HG02798 (cell line): ENCODE results near the gene BTN1A1.
"Not testable (repeated sequence)": the region's sequence is repeated elsewhere in the genome, so short reads cannot be mapped to it uniquely, and the experiment has no call there.

ENCODE experiments used
- ATAC-seq: cut with Tn5 transposase; IDR thresholded peaks from one replicate; pipeline ENCODE4 v1.9.1; 2021; ENCODE audit warnings: mild to moderate bottlenecking; ENCODE audit not compliant: unreplicated experiment, poor library complexity

Gene BTN1A1

GRCh38 chr6:26534681-26535465 is 34.8 kb downstream of the BTN1A1 start:
- no peak for ATAC-seq

GRCh38 chr6:26536571-26537159 is 36.6 kb downstream of the BTN1A1 start:
- ATAC-seq = no peak

DNA sequence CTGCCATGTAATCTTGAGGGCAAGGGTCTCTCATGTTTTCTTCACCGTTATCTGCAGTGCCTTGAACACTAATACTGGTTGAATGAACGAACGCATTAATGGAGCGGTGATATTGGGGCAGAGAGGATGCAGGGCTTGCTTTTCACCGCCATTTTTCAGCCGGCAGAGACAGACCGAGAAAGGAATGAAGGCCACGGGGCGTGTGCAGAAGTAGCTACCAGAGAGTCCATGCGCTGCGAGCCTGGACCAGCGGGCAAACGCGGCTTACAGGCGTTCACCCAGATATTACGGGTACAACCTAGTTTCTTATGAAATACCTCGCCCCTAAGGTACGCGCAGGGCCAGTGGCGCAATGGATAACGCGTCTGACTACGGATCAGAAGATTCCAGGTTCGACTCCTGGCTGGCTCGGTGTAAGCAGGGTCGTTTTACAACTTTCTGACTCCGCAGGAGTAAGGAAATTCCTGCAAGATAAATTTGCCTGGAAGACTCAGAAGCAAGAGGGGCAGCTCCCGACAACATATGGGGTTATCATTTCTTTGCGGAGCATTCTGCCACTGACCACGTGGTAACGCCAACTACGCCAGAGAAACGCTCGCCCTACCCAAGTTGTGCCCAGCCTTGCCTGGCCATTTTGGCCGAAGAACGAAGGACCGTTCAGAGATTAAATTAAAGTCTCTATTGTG is 37.2 kb downstream of the BTN1A1 start:
- peak; percentile 52 for ATAC-seq

- ATAC-seq = peak; percentile 65
Observed at GRCh38 chr6:26537846-26538571, 37.9 kb downstream of the BTN1A1 start, which contains the start of gene HMGN4. Gene HMGN4 (plus strand): TSS chr6:26538366. CDS start chr6:26545207, 6,841 bp downstream.

GRCh38 chr6:26538572-26538902 is 38.4 kb downstream of the BTN1A1 start:
- no peak for ATAC-seq

DNA sequence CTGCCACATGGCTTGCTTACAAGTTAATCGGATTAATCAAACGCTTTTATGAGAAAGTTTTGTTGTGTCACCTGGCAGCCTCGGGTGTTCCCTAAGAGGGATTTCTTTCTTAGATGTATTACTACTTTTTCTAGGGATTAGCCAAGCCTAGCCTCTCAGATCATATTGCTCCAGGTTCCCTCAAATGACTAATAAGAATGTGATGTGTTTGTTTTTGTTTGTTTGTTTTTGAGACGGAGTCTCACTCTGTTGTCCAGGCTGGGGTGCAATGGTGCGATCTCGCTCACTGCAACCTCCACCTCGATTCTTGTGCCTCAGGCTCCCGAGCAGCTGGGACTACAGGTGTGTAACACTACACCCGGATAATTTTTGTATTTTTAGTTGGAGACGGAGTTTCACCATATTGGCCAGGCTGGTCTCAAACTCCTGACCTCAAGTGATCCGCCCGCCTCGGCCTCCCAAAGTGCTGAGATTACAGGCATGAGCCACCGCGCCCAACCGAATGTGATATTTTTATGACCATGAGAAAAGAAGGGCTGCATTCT is 39.0 kb downstream of the BTN1A1 start:
- no peak for ATAC-seq

GRCh38 chr6:26541579-26541978 is 41.5 kb downstream of the BTN1A1 start:
- no peak for ATAC-seq

DNA sequence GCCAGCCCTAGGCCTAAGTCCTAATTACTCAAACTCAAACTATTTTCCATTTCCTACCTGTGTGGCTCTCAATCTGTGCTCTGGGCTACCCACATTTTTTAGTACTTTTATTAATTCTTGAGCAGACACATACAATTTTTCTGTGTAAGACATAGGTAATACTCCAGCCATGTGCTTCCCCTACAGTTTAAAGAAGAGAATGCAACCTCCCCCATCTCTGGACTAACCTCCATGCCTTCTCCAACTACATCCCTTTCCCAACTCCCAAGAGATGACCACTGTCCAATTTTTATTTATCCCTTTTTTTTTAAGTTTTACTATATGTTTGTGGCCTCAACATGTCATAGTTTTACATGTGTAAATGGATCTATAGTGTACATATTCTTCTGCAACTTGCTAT is 43.9 kb downstream of the BTN1A1 start:
- ATAC-seq = no peak

DNA sequence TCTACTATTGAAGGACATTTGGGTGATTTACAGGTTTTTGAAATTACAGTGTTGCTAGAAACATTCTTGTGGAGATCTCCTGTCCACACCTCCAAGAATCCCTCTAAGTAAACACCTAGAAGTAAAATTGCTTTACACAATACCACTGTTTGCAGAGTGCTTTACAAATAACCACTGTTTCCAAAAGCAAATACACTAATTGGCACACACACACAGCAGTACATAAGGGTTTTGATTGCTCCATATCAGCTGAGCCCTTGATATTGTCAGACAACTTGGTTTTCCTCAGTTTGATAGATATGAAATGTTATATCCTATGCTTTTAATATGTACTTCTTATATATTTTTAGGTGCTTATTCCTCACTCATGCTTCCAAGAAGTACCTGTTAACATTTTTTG is 44.4 kb downstream of the BTN1A1 start:
- no peak for ATAC-seq

DNA sequence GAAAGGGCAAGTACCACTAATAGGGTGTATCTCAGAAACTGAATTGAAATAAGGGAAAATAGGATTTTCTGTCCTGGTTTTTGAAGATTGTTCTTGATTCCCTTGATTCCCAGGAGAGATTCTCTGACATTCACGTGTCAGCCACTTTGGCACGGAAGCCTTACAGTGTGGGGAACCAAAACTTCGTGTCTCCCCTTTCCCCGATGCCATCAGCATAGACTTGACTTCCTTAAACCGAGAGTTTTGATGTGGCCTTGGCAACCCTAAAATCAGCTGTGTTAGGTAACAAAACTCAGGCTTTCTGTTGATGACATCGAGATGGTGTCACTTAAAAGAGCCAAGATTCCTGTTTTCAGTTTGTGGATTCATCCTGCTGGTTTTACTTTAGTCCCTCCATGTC is 45.5 kb downstream of the BTN1A1 start:
- no peak for ATAC-seq

DNA sequence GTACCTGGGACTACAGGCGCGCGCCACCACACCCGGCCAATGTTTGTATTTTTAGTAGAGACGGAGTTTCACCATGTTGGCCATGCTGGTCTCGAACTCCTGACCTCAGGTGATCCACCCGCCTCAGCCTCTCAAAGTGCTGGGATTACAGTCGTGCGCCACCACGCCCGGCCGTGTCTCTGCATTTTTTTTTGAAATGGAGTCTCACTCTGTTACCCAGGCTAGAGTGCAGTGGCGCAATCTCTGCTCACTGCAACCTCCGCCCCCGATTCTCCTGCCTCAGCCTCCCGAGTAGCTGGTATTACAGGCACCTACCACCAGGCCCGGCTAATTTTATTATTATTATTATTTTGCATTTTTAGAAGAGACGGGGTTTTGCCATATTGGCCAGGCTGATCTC is 47.3 kb downstream of the BTN1A1 start:
- ATAC-seq = not testable (repeated sequence)

DNA sequence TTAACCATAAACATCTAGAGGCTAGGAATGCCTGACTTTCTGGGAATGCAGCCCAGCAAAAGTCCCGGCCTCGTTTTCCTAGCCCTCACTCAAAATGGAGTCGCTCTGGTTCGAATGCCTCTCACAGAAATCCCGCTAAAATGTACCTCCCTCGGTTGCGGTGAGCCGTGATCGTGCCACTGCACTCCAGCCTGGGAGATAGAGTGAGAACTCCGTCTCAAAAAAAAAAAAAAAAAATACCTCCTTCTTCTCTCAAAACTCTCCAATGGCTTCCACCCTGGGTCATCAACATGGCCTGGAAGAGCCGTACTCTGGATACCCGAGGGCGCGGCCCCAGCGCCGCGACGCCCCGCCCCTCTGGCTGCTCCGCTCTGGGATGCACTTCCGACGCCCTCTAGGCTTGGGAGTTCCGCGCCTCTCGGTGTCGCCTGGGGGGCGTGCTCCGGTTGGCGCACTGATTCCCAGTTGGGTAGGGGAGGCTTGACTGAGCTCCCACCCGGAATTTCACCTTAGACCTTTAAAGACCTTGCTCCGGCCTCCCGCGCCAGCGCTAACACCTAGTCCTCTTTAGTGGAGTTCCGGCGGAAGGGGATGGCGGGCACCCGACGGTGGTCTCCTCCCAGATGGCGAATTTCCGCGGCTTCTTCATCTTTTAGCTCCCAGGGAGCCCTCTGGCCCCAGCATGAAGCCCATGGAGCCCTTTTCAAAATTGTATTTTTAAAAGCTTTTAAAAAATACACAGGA is 50.3 kb downstream of the BTN1A1 start:
- peak; percentile 33 for ATAC-seq

- ATAC-seq = no peak
Observed at GRCh38 chr6:26552205-26552604, 52.1 kb downstream of the BTN1A1 start.

- ATAC-seq = no peak
Observed at GRCh38 chr6:26552640-26553188, 52.6 kb downstream of the BTN1A1 start.

DNA sequence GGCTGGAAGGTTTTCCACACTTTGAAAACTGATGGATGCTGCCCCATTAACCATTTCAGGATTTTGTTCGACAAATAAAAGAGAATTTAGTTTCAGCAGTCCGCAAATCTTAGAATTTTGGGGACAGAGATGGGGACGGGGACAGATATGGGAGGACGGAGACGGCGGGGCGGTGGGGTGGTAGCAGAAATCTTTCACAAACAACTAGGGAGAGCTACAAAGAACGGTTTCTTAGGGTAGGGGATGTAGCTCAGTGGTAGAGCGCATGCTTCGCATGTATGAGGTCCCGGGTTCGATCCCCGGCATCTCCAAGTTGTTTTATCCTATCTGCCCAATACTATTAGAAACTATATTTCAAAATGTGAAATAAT is 53.1 kb downstream of the BTN1A1 start:
- peak; percentile 36 for ATAC-seq

GRCh38 chr6:26553635-26554446 is 53.7 kb downstream of the BTN1A1 start:
- peak; percentile 53 for ATAC-seq

DNA sequence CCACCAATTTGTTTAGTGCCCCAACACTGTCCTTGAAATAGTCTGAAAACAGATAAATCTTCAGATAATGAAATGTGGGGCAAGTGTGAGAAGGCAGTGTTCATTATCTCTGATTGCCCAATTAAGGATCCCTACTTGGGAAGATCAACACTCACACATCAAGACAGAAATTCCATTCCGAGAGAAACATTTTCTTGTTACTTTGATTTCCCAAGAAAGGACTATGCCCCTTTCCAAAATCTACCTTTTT is 54.3 kb downstream of the BTN1A1 start:
- no peak for ATAC-seq

DNA sequence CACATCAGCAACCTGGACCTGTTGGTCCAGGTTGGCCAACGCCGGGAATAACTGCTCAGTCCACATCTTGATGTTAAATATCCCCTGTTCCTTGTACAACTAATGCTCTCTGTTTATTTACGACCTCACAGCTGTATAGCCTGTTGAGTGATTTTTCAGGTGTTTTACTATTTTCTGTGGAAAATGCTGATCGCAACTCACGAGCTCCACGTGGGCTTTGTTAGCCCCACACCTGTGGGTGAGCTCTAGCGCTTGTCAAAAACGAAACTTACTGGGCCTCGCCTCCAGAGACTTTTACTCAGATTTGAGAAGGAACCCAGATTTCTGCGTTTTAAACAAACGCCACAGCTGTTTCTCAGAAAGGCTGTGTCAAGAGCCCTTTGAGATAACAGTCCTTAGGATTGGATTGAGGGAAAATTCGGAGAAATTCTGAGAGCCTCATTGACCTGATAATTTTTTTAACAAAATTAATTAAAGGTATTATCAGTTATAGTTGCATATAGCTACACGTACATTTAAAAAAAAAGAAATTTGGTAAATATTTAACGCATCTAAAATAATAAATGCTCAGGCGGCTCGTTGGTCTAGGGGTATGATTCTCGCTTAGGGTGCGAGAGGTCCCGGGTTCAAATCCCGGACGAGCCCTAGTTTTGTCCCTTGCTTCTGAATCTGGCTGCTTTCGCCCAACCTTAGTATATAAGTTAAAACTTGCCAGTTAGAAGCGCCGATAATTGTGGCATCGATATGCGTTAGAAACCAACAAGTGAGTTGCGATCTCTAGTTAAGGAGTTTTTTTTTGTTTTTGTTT is 54.8 kb downstream of the BTN1A1 start:
- ATAC-seq = peak; percentile 26
